Mesenteric fat pad (tissue), 1 donor: ENCODE results near the gene ACP1. TPM values are rescaled to one million over a fixed set of nuclear protein-coding genes. Genes with fewer than 3 reads are reported as not detected.

ENCODE experiments used
- DNase-seq: peaks from one replicate; pipeline ENCODE4 v3.0.0-alpha.2; 2020; ENCODE audit warnings: low spot score
- total RNA-seq: library from RNA; stranded (reverse); fragmentation: NEBNext Ultra II Directional; extraction: Animal tissue kit (Norgen Biotek cat#: 25700); gene quantifications from one replicate; pipeline ENCODE4 v1.2.1, GENCODE V29; 2021
- donor health status: DM: yes; HTN: yes; CAD: no.

Gene ACP1
- total RNA-seq, 1 donor from 2014 or later = 51.3 TPM

DNA sequence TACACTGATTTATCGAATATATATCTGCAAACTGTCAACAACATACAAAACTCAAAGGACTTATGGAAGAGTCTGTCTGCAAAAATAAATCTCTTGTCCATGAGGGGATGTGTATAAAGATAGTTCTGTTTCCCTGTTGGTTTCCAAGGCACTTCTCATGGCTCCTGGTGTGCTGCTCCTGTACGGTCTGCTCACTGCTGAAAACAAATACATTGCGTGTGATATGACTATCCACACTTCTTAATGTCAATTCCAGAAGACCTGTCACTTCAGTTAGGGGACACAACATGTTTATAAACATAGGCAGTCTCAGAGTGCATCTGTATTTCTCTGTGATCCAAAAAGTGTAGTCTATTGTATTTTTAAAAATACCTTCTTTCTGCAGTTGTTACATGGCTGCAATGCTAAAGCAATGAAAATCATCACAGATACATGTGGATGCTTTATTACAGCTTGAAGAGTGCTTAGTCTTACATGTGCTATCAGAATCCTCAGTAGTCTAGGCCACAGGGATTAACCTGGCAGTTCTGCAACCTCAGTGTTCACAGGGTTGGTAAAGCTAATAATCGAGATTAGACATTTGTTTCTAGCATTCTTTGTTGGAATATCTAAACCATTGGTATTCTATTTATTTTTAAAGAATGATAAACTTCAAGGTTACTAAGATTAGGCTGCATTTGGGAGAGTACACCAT lies 15.4 kb downstream of the ACP1 start:
- DNase-seq = no peak

- no peak for DNase-seq
These were observed 15.9 kb downstream of the ACP1 start for GRCh38 chr2:280650-281110.

- DNase-seq = no peak
These were observed 16.6 kb downstream of the ACP1 start for GRCh38 chr2:281381-281780.

DNA sequence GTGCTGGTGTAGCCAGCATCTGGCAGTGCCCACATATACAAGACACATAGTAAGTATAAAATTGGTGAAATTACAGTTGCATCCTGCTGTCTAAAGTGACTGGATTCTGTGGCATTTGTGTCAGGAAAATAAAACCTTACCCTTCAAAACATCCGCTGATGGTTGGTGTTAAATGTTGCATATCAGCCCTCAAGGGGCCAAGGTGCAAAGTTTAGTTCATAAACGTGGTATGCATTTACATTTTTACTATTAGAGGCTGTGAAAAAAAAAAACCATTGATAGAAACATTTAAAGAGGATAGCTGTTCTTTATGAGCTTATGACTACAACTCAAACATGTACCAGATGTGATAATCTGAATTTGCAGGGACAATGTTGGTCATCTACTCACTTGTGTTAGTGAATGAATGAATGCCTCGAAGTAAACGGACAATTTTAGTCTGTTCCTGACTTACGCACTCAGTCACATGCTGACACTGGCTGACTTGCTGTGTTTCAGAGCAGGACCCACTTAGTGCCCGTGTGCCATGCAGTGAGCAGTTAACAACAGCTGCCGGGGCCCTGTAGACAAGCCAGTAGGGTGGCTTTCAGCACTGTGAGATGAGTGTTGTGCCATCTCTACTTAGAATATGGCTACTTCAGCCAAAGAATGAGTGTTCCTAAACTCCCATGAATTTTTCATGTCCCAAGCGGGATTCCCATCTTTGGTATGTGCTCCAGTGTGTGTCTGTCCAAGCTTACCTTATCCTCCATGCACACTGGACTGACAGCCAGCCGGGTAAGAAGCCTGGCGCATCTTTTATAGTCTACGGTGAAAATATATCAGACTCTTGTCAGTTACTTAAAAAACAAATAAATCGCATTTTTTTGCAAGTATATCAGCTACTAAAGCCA lies 17.9 kb downstream of the ACP1 start:
- DNase-seq = no peak

DNA sequence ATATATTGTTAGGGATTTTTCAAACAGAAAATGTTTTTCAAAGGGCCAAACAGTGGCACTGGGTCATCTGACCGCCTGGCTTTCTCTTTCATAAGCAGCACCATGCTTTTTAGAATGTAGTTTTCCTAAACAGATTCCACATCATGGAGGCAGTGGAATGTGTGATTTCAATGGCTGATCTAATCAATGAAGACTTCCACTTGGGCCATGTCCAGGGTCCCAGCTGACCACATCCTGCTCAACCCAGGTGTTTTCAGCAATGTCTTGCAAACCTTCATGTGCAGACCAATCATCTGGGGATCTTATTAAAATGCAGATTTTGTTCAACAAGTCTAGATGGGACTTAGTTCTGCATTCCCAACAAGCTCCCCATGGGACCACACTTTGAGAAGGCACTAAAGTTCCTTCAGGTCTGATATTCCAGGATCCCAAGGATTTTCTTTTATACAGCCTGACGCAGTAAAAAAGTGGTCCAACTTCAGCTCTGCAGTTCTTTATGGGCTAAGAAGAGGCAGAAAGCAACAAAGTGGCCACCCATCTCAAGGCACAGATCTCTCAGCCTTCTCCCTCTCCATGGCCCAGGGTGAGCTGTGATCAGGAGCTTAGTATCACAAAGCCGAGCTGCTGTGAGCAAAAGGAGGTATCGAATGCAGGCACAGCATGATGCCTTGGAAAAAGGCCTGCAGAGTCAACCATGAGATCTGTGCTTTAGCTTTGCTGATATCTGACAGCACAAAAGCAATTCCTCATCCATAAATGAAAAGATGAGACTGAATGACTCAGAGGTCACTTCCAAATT lies 19.4 kb downstream of the ACP1 start:
- DNase-seq = no peak

GRCh38 chr2:284896-285492 lies 20.2 kb downstream of the ACP1 start:
- no peak for DNase-seq

DNA sequence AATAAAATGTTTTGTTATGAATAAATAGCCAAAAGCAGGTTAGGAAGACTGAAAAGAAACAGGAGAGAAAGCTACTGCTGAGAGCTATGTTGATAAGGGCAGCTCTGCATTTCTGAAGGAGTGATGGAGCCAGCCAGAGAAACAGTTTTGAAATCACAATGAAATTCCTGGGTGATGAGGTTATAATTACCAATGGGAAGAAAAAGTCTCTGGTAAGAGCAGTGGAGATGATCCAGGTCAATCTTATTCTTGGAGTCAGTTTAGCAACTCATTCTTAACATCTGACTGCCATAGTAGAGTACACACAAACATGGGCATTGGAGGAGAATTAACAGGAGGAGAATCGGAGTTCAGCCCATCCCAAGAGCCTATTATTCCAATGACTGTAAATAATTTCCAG lies 20.8 kb downstream of the ACP1 start:
- DNase-seq = no peak

DNA sequence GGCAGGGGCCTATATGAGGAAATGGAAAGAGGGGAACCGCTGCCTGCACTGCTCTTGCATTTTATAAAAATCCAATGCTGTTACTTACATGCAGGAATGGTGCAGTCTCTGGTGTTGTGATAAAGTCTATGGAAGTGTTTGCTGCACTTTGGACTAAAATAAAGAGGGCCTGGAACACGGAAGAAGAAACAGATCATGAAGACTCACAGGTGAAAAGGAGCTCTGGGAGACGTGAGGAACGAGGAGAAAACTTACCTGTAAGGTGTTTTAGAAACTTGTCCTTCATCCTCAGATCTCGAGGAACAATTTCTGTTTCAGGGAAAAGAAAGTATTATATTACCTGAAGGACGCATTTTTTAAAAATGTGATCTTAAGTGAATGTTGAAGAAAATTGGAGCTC lies 21.3 kb downstream of the ACP1 start:
- DNase-seq = no peak

- no peak for DNase-seq
These were observed 22.1 kb downstream of the ACP1 start for GRCh38 chr2:286774-287392.

DNA sequence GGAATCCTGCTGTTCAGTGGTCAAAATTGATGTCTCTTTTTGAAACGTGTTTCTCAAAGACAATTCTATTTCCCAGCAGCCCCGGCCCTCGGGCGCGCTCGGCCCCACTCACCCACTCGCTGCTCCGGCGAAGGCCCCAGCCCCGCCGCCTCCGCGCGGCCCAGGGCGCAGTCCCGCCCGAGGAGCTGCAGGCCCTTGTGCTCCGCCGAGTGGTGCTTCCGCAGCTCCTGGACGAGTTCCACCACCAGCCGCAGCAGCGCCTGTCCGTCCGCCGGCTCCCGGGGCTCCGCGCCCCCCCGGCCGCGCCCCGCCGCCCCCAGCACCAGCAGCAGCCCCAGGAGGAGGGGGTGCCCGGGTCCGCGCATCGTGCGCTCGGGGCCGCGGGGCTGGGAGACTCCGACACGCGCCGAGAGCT lies 22.7 kb downstream of the ACP1 start:
- no peak for DNase-seq

- no peak for DNase-seq
These were observed 23.4 kb downstream of the ACP1 start, which contains the start of gene ALKAL2 for GRCh38 chr2:287911-288757. ALKAL2 (minus strand) TSS chr2:288091; CDS start chr2:287835, 256 bp downstream.

DNA sequence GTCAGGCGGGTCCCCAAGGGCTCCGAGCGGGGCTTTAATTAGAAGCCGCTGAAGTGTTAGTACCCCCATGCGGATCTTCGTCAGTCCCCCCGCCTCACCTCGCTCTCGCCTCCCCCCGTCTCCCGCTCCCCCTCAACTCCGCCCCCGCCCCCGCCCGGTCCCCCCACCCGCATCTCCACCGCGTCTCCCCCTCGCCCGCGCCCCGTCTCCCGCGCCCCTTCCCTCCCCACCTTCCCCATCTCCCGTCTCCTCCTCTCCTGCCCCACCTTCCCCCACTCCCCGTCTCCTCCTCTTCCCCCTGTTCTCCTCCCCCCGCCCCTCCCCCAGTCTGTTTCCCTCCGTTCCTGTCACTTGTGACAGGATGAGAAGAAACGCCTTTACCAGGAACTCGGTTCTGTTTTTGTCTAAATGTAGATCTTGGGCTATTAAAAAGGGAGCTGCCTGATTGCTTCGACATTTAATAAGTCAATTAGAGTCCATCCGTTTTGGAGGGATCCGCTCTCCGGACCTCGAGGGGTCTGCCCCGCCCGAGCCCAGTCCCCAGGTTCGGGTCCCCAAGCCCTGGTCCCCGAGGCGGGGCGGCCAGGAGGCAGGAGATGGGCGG lies 24.1 kb downstream of the ACP1 start:
- no peak for DNase-seq

- DNase-seq = no peak
These were observed 24.8 kb downstream of the ACP1 start for GRCh38 chr2:289362-290089.

- DNase-seq = no peak
These were observed 25.5 kb downstream of the ACP1 start for GRCh38 chr2:290090-290722.

GRCh38 chr2:295090-295489 lies 30.3 kb downstream of the ACP1 start:
- no peak for DNase-seq

DNA sequence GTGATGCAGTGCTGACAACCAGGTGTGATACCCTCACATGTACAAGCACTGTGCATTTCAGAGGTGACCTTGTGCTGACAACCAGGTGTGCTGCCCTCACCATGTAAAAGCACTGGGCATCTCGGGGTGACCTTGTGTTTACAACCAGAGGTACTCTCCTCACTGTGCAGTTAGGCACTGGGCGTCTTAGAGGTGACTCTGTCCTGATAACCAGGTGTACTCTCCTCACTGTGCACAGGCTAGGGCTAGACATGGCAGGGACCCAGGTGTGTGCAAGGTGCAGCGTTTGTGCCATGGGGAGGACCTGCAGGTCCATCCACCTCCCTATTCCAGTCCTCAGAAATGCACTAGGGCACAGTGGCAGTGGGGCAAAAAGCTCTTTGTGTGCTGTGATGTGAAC lies 31.6 kb downstream of the ACP1 start:
- DNase-seq = no peak

- DNase-seq = no peak
These were observed 40.6 kb downstream of the ACP1 start for GRCh38 chr2:305366-305765.
